H7 (cell line): ENCODE data around the gene ZNF175. TPM values are rescaled to one million over a fixed set of nuclear protein-coding genes. Genes with fewer than 3 reads are reported as not detected.

Experiments used
- DNase-seq: peaks from one replicate; pipeline ENCODE4 v3.0.0; 2012
- H3K27me3 ChIP-seq: 2 replicates; pipeline ENCODE4 v1.6.0; 2011; ENCODE audit warnings: mild to moderate bottlenecking, low read length; ENCODE audit not compliant: control insufficient read depth, insufficient read depth
- H3K36me3 ChIP-seq: replicated peaks from 2 replicates; pipeline ENCODE4 v1.5.1; 2011; ENCODE audit warnings: low read length; ENCODE audit not compliant: control insufficient read depth, insufficient read depth
- H3K4me3 ChIP-seq: 2 replicates; pipeline ENCODE4 v1.5.1; 2011; ENCODE audit warnings: low read depth, mild to moderate bottlenecking, control low read depth, low read length, moderate library complexity; ENCODE audit not compliant: insufficient read depth
- total RNA-seq: library from RNA; depleted of rRNA; stranded (reverse); fragments of >200 nt; shearing (Covaris generic); gene quantifications from 2 replicates; pipeline ENCODE4 v1.2.3, GENCODE V29; 2014

The ZNF175 gene
- total RNA-seq, 1 experiment from 2014 or later: 2.4 TPM

DNA sequence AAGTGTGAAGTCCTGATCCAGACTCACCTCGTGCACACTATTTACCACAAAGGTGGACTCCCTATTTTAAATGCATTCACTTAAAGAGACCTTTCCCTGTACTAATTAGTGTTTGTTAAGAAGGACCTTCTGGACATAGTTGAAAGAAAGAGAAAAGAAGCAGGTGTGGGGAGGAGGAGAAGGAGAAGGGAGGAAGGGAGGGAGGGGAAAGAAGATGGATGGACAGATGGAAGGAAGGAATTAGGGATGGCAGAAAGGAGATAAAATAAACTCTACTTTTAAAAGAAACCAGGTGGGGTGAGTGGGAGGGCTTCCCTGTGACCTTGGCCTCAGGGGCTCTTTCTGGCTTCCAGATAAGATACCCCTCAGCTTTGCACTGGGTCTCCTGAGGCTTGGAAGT, 21.4 kb downstream of the ZNF175 start:
- H3K36me3 ChIP-seq: peaks cover 1% of the 10 kb centered on the region
- no peak for DNase-seq

DNA sequence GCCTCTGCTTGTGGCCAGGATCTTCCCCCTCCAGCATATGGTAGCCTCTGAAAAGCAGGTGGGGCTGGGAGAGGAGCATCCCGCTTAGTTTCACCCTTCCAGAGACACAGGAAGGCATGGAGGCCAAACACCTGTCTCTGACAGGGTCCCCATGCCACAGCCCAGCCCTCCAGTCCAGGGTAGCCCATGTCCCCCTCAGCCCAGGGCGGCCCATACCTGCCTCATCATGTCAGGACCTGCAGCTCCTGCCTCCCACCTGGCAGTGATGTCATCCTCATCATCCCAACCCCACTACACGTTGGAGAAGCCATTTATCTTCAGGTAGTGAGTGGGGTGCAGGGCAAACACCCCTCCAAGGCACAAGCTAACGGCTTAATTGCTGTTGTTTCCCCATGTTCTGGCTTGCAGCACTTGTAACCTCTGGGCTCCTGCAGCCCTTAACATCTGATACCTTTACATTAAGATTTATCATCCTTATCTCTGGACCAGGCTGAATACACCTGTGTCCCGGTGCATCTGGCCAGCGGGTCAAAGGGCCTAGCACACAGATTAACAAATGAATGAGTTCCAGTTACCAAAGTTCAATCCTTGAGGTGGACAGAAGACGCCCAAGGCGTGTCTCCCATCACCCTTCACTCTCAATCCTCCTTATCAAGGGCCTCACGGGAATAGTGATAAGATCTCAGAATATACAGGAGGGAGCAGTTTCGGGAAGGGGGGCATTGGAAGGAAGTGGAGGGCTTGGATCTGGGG, 22.2 kb downstream of the ZNF175 start:
- Histone ChIP-seq H3K27me3 (no peaks in the 10 kb centered on the region; the same call in 1 of the 2 replicates), H3K36me3 (no peaks in the 10 kb centered on the region; the same call in 1 of the 2 replicates), H3K4me3 (peak overlapping the region; percentile 67)
- DNase-seq: peak; percentile 26

More for the DNA sequence above, 21.4 kb downstream of the ZNF175 start:
- H3K27me3 ChIP-seq: no peaks in the 10 kb centered on the region; the same call in 1 of the 2 replicates
- H3K4me3 ChIP-seq: no peak overlapping the region

DNA sequence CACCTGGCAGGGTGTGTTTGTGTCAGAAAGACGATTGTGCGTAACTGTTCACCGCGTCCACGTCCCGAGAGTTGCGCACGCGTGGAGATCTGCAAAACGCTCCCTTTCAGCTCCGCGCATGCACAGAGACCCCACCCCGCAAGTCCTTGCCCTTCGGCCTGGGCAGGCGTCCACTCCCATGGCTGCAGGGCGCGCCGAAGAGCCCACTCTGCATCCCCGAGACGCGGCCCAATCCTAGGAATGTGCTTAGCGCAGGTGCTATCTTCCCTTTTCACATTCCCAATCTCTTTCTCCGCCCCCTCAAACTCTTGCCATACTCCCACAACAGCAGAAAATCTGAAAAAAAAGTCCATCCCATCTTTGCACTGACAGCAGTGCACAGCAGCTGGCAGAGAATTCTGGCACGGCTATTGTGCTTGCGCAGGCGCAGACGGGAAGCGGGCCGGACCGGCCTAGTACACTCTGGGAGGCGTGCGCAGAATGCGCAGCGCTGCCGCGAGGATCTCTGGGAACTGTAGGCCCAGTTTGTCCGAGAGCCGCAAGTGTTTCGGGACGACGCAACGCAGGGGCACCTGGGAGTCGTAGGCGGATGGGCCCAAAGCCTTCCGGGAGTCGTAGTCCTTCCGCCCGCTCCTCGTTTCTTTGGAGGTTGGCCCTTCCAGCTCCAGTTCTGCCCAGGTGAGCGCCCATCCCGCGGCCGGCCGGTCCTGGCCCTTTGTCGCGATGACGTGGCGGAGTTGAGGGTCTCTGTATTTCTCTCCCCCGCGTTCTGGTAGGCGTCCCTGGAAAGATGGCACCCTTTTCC, 23.1 kb downstream of the ZNF175 start:
- no peaks in the 10 kb centered on the region; the same call in 1 of the 2 replicates for H3K27me3 ChIP-seq
- DNase-seq: peak; percentile 97
- H3K4me3 ChIP-seq: peak overlapping the region; percentile 67
- H3K36me3 ChIP-seq: no peaks in the 10 kb centered on the region; the same call in 1 of the 2 replicates

DNA sequence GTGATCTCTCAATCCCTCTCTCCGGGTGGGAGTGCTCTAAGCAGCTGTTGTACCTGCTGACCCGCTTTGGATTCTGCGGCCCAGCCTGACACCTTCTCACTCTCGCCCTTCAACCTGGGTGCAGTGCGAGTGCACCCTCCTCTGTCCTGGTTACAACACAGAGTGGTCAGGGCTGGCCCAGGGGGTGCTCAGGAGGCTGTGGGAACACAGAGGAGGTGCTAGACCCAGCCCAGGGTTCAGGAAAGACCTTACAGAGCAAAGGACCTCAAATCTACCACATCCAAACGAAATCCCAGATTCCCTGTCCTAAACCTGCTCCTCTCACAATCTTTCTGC, 23.7 kb downstream of the ZNF175 start:
- peak overlapping the region; percentile 44 for H3K4me3 ChIP-seq
- DNase-seq: no peak
- H3K27me3 ChIP-seq: no peaks in the 10 kb centered on the region; the same call in 1 of the 2 replicates
- H3K36me3 ChIP-seq: no peaks in the 10 kb centered on the region

DNA sequence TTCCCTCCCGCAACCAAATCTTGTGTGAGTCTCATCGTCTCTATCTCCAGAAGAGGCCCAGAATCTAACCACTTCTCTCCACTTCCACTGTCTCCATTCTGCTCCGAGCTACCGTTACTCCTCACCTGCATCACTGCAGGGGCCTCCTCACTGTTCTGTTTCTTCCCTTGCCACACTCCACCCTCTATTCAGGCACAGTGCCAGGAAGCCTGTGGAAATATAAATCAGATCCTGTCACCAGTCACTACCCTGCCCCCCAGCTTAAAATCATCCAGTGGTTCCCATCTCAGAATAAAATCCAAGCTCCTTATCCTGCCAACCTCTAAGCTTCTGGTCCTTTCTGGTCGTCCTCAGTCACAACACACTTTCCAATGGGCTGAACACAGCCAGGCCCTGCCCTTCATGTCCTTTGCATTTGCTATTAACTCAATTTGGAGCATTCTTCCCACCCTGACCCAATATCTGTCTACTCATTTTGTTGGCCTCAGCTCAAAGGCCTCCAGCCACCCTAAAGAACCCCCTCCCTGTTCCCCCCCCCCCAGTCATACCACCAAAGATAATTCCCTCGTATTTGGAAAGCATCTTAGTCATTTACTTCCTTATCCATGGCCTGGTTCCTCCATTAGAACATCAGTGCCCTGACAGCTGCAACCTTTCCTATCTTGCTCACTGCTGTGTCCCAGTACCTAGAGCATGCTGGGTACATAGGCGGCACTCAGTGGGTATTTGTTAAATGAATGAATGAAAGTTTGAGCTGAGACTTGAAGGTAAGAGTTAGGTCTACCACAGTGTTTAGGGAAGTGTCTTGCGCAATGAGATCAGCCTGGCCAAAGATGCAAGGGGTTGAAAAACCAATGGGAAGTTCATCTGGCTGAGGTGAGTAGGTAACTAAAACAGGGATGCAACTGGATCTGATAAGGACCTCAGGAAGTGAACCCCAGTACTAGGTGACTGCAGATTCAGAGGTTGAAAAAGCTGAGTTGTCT, 24.4 kb downstream of the ZNF175 start:
- Histone ChIP-seq H3K4me3 (no peak overlapping the region), H3K27me3 (no peaks in the 10 kb centered on the region; the same call in 1 of the 2 replicates), H3K36me3 (no peaks in the 10 kb centered on the region)
- no peak for DNase-seq

DNA sequence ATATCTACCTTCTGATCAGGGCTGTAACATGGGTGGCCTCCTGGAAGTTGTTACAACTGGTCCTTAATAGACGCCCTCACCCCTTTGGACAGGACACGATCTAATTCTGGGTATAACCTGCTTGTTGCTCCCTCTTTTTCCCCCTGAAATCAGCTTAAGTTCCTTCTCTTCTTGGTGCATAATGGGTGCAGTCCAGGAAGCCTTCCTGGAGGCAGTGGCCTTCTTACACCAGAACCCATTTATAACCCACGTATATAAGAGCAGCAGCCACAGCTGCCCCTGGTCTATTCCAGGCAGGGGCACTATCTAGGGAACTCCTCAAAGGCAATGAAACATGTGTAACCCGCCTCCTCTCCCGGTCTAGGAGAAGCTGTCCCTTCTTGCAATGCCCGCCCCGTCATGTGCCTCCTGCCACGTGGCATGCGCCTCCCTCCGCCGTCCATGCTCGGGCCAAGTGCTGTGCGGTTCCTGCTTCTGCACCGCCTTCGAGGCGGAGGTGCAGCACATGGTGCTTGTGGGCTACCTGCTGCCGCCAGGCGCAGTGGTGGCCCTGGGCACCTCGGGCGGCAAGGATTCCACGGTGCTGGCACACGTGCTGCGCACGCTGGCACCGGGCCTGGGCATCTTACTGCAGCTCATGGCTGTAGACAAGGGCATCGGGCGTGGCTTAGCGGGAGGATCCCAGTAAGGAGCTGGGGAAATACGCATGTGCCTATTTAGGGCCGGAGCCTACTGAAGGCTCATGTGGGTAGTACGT, 27.3 kb downstream of the ZNF175 start:
- no peaks in the 10 kb centered on the region for H3K27me3 ChIP-seq
- H3K4me3 ChIP-seq: no peak overlapping the region
- no peak for DNase-seq
- no peaks in the 10 kb centered on the region for H3K36me3 ChIP-seq

DNA sequence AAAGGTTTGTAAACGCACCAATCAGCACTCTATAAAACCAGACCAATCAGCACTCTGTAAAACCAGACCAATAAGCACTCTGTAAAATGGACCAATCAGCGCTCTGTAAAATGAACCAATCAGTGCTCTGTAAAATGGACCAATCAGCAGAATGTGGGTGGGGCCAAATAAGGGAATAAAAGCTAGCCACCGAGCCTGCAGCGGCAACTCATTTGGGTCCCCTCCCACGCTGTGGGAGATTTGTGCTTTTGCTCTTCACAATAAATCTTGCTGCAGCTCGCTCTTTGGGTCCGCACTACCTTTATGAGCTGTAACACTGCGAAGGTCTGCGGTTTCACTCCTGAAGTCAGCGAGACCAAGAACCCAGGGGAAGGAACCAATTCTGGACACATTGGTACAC, 28.0 kb downstream of the ZNF175 start:
- no peaks in the 10 kb centered on the region for H3K36me3 ChIP-seq
- H3K27me3 ChIP-seq: no peaks in the 10 kb centered on the region
- no peak for DNase-seq
- no peak overlapping the region for H3K4me3 ChIP-seq

DNA sequence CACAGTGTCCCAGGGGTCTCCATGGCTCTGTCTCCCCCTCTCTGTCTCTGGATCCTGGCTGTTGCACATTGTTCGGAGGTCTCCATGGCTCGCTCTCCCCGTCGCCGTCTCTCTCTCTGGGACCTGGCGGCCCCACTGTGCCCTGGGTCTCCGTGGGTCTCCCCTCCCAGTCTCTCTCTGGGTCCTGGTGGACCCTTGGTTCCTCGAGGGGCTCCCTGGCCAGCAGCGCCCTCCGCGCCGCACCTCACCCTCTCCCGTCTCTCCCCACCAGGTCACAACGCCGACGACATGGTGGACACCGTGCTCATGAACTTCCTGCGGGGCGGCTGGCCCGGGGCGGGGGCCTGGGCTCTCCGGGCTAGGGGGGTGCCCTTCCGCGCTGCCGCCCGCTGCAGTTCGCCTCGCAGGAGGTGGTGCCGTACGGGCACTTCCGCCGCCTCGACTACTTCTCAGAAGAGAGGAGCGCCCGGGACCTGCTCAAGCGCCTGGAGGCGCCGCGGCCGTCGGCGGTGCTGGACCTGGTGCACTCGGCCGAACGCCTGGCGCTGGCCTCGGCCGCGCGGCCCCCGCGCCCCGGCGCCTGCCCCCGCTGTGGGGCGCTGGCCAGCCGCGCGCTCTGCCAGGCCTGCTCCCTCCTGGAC, 30.0 kb downstream of the ZNF175 start:
- DNase-seq: no peak
- Histone ChIP-seq H3K4me3 (no peak overlapping the region), H3K27me3 (no peaks in the 10 kb centered on the region), H3K36me3 (no peaks in the 10 kb centered on the region)

DNA sequence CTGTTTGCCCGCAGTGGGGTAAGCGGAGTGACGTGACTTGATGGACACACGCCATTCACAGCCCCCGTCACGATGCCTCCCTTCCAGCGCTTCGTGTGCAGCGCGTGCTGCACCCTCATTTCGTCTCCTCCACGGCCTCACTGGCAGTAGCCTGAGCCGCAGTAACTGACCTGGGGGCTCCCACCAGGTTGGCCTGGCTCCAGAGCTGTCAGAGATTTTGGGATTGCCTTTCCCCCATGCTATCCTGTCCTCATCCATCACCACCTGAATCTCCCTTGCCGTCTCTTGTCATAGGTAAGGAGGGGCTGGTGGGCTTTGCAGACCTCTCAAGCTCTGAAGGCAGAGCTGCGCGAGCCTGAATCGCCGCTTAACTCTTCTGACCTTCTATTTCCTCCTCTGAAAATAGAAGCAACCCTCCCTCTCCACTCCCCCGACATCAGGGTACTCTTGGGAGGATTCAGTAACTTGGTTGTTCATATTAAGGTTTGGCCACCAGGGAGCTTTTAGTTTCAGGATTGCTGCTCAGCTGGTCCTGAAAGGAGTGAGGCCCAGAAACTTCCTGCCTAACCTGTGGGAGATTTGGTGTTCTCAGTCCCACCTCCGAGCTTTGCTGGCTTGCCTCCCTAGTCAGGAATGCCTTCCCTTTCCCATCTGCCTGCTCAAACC, 31.2 kb downstream of the ZNF175 start:
- Histone ChIP-seq H3K4me3 (no peak overlapping the region), H3K27me3 (no peaks in the 10 kb centered on the region), H3K36me3 (no peaks in the 10 kb centered on the region)
- no peak for DNase-seq

DNA sequence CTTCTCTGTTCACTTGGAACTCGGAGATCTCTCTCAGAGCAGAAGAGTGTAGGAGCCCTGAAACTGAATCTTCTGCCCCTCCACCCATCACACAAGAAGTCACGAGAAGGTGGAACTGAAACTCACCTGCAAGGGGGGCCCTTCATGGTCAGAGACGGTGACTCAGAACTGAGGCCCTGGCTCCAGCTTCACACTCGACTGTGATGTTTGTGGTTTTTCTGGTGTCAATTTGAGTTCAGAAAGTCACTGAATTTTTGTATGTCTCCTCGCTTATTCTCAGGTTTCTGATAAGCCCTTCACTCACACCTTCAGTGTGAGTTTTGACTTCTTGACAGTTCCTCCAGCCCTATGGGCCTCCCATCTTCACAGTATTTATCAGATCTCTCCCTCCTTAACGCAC, 36.0 kb downstream of the ZNF175 start:
- Histone ChIP-seq H3K4me3 (no peak overlapping the region), H3K36me3 (no peaks in the 10 kb centered on the region), H3K27me3 (no peaks in the 10 kb centered on the region)
- no peak for DNase-seq

DNA sequence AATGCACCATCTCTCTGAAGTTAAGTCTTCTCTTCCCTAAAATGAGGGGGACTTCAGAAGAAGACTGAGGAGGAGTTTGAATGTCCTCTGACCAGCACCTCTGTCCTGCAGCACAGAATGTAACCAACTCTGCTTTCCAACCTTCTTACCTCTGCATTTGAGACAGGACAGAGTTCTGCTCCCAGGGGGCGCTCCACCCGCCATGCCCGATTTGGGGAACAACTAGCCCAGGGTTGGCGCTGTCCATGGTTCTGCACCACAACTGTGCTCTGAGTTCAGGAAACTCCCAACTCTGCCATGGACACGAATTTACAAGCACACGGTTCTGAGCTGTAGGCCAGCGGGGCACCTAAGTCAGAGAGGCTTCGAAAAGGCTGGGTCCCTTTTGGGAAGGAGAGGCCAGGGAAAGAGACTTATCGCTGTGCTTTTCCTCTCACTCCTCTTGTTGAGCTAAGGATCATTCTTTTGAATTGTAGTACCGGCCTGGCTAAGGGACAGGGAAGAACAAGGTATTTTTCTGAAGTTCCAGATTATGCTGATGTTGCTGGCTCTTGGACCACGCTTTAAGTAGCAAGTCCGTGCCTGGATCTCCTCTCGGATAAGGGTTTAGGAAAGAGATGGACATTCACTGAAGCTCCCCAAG, 37.0 kb downstream of the ZNF175 start:
- Histone ChIP-seq H3K4me3 (no peak overlapping the region), H3K36me3 (no peaks in the 10 kb centered on the region), H3K27me3 (no peaks in the 10 kb centered on the region)
- peak; percentile 73 for DNase-seq

DNA sequence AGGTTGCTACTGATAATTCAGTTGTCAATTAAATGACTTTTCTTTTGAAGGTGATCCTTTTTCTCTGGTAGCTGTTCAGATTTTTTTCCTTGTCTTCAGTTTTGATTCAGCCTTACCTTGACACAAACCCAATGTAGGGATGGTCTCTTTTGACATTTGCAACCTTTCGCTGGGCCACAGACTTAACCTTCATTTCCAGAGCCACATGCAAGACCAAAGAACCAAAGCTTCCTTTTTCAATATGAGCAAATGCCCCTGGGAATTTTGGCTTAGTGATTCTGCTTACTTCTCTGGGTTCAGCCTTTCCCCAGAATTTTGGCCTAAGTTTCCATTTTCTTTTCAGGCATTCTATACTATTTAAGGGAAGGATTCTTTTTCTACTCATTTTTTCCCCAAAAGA, 39.5 kb downstream of the ZNF175 start:
- Histone ChIP-seq H3K27me3 (no peaks in the 10 kb centered on the region), H3K36me3 (no peaks in the 10 kb centered on the region), H3K4me3 (no peak overlapping the region)
- DNase-seq: no peak

DNA sequence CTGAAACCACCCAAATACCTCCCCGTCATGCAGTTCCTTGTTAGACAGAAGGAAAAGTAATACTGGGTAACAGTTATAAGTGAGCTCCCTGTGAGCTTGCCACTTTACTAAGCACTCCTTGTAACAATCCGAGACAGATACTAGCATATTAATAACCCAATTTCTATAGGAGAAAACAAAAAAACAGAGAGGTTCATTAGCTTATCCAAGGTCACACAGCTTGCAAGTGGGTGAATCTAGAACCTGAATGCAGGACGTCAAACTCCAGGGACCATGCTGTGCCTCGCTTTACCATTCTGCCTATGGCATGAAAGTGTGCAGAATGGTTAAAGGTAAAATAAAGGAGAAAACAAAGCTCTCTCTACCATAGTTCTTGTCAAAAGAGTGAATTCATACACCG, 43.7 kb downstream of the ZNF175 start:
- no peaks in the 10 kb centered on the region for H3K27me3 ChIP-seq
- H3K36me3 ChIP-seq: no peaks in the 10 kb centered on the region
- H3K4me3 ChIP-seq: no peak overlapping the region
- no peak for DNase-seq
